GM23338 (cell line): Measurements from ENCODE around the gene KLK7. TPM values are rescaled to one million over a fixed set of nuclear protein-coding genes. Genes with fewer than 3 reads are reported as not detected.

ENCODE experiments used
- ATAC-seq: fragments of 200-7000 bp; cut with Tn5 transposase; 3 replicates; pipeline ENCODE4 v1.9.1; 2020
- DNase-seq: peaks from one replicate; pipeline ENCODE4 v3.0.0-alpha.2; 2015; ENCODE audit warnings: low spot score
- H2AFZ ChIP-seq: fragments of 200-600 bp; sonication (generic); 2 replicates; pipeline ENCODE4 v1.8.0; 2016; ENCODE audit warnings: antibody characterized with exemption, mild to moderate bottlenecking, moderate library complexity
- H3F3A ChIP-seq: fragments of 200-600 bp; sonication (generic); replicated peaks from 2 replicates; pipeline ENCODE4 v1.8.0; 2017; ENCODE audit warnings: antibody characterized with exemption, mixed run types, low read depth
- H3K27ac ChIP-seq: fragments of 200-600 bp; sonication (generic); 2 replicates; pipeline ENCODE4 v1.6.1; 2016; ENCODE audit warnings: low read depth
- H3K27me3 ChIP-seq: fragments of 200-600 bp; sonication (generic); 2 replicates; pipeline ENCODE4 v1.8.0; 2016; ENCODE audit warnings: mild to moderate bottlenecking, mixed run types, moderate library complexity; ENCODE audit not compliant: insufficient read depth
- H3K36me3 ChIP-seq: fragments of 200-600 bp; sonication (generic); 2 replicates; pipeline ENCODE4 v1.8.0; 2016; ENCODE audit warnings: mild to moderate bottlenecking; ENCODE audit not compliant: insufficient read depth
- H3K4me1 ChIP-seq: fragments of 200-600 bp; sonication (generic); 2 replicates; pipeline ENCODE4 v1.8.0; 2016; ENCODE audit warnings: mild to moderate bottlenecking, moderate library complexity; ENCODE audit not compliant: insufficient read depth
- H3K4me2 ChIP-seq: fragments of 200-600 bp; sonication (generic); 2 replicates; pipeline ENCODE4 v1.7.1; 2017; ENCODE audit warnings: mixed run types
- H3K4me3 ChIP-seq: fragments of 200-600 bp; sonication (generic); 2 replicates; pipeline ENCODE4 v1.6.1; 2016; ENCODE audit warnings: mixed run types
- H3K79me2 ChIP-seq: fragments of 200-600 bp; sonication (generic); replicated peaks from 2 replicates; pipeline ENCODE4 v1.8.0; 2017; ENCODE audit warnings: mild to moderate bottlenecking; ENCODE audit not compliant: insufficient read depth
- H3K9me2 ChIP-seq: fragments of 200-600 bp; sonication (generic); 2 replicates; pipeline ENCODE4 v1.8.0; 2017; ENCODE audit not compliant: insufficient read depth
- H4K20me1 ChIP-seq: fragments of 200-600 bp; sonication (generic); replicated peaks from 2 replicates; pipeline ENCODE4 v1.8.0; 2017; ENCODE audit warnings: mild to moderate bottlenecking; ENCODE audit not compliant: insufficient read depth
- H3K27ac Mint-ChIP-seq: 2 replicates; pipeline ENCODE4 v1.8.0; 2020; ENCODE audit warnings: inconsistent platforms, mild to moderate bottlenecking, moderate library complexity, mixed read lengths
- H3K27me3 Mint-ChIP-seq: 3 replicates; pipeline ENCODE4 v1.8.0; 2022; ENCODE audit warnings: low read depth, mild to moderate bottlenecking, moderate library complexity, mixed read lengths, inconsistent platforms; ENCODE audit not compliant: insufficient read depth, poor library complexity
- H3K36me3 Mint-ChIP-seq: 3 replicates; pipeline ENCODE4 v1.8.0; 2021; ENCODE audit warnings: low read depth, mild to moderate bottlenecking, inconsistent platforms, moderate library complexity, mixed read lengths
- H3K4me1 Mint-ChIP-seq: 3 replicates; pipeline ENCODE4 v1.8.0; 2020; ENCODE audit warnings: mild to moderate bottlenecking, inconsistent platforms, mixed read lengths
- H3K4me3 Mint-ChIP-seq: 3 replicates; pipeline ENCODE4 v1.8.0; 2021; ENCODE audit warnings: moderate library complexity, mild to moderate bottlenecking, inconsistent platforms, mixed read lengths
- H3K9me3 Mint-ChIP-seq: 3 replicates; pipeline ENCODE4 v1.8.0; 2020; ENCODE audit warnings: moderate library complexity, mild to moderate bottlenecking, inconsistent platforms, mixed read lengths
- CREB1 ChIP-seq: fragments of 250-450 bp; sonication (Bioruptor Pico); IDR thresholded peaks from 2 replicates; pipeline ENCODE4 v1.5.0; 2020; ENCODE audit warnings: low read depth, mild to moderate bottlenecking, moderate library complexity
- EZH2 ChIP-seq: fragments of 200-600 bp; sonication (generic); IDR thresholded peaks from one replicate; pipeline ENCODE4 v1.8.0; 2017; ENCODE audit warnings: antibody characterized with exemption, mild to moderate bottlenecking, low read depth; ENCODE audit not compliant: unreplicated experiment
- JUNB ChIP-seq: IDR thresholded peaks from one replicate; pipeline ENCODE4 v1.6.1; 2016; ENCODE audit warnings: antibody characterized with exemption; ENCODE audit not compliant: unreplicated experiment
- NANOG ChIP-seq: IDR thresholded peaks from 2 replicates; pipeline ENCODE4 v1.6.1; 2016; ENCODE audit warnings: antibody characterized with exemption, borderline replicate concordance
- POLR2AphosphoS5 ChIP-seq: IDR thresholded peaks from 2 replicates; pipeline ENCODE4 v1.6.1; 2016; ENCODE audit warnings: antibody characterized with exemption, low read depth
- ZNF114 ChIP-seq: fragments of 250-450 bp; sonication (Bioruptor Pico); IDR thresholded peaks from 2 replicates; pipeline ENCODE4 v1.5.0; 2020; ENCODE audit warnings: mild to moderate bottlenecking, moderate library complexity
- ZNF331 ChIP-seq: fragments of 250-450 bp; sonication (Bioruptor Pico); IDR thresholded peaks from 2 replicates; pipeline ENCODE4 v1.5.0; 2020; ENCODE audit warnings: low read depth, mild to moderate bottlenecking, moderate library complexity
- polyA plus RNA-seq: library from polyadenylated mRNA; unstranded; fragments of >200 nt; fragmentation: Nextera tagmentation; extraction: Ambion mirVana; gene quantifications from 2 replicates; pipeline ENCODE4 v1.2.1, GENCODE V29; 2016
- total RNA-seq: library from RNA; depleted of rRNA; stranded (reverse); fragments of >200 nt; shearing (Covaris generic); gene quantifications from 2 replicates; pipeline ENCODE4 v1.2.3, GENCODE V29; 2014
- TF ChIP-seq, protein P1 (sequence below): fragments of 250-450 bp; sonication (Bioruptor Pico); IDR thresholded peaks from 2 replicates; pipeline ENCODE4 v1.5.0; 2020; ENCODE audit warnings: mild to moderate bottlenecking, moderate library complexity
- TF ChIP-seq, protein P2 (sequence below): IDR thresholded peaks from one replicate; pipeline ENCODE4 v1.6.1; 2018; ENCODE audit warnings: antibody characterized with exemption; ENCODE audit not compliant: unreplicated experiment
- TF ChIP-seq, protein P3 (sequence below), 2 experiments: fragments of 200-600 bp in 1 of 2; sonication (generic) in 1 of 2; conservative IDR thresholded peaks; 2 replicates each; pipeline versions ENCODE4 v1.5.1 to v1.6.1; 2016 to 2017; ENCODE audit warnings: antibody characterized with exemption in 2 of 2, low read depth in 2 of 2, mild to moderate bottlenecking in 2 of 2, moderate library complexity in 1 of 2
- TF ChIP-seq, protein P4 (sequence below): IDR thresholded peaks from 2 replicates; pipeline ENCODE4 v1.6.1; 2016; ENCODE audit warnings: antibody characterized with exemption

Gene KLK7
- total and polyA plus RNA-seq, 2 experiments from 2014 or later = 1.1 to 1.4 TPM

DNA sequence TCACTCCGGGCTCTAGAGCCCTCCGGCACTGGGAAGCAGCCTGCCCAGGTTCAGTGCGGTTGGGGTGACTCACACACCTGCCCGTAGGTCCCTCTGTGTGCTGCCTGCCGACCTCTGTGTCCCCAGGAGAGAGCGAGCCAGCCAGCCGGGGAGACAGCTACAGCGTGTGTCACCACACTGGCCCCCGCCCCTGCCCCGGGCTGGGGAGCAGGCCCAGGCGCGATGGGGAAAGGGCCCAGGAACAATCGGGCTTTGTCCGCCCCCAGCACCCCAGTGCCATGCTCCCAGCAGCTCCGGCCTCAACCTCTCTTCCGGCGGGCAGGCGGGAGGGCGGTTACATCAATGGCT lies 14.3 kb downstream of the KLK7 start, which contains the start of gene KLK6:
Gene KLK6, minus strand, starts transcription at position 179 of the 348 bp plus-strand sequence. CDS start 1,487 bp downstream, outside the sequence.
- Histone ChIP-seq H3F3A (no peaks in the 10 kb centered on the region), H3K4me2 (0 out of 2 replicates have a peak within 1 kb of the TSS, but pooled peaks have one; percentile 20), H4K20me1 (no peaks in the 10 kb centered on the region), H3K4me3 (no peak within 1 kb of the TSS), H3K79me2 (no peaks in the 10 kb centered on the region), H3K9me2 (no peaks in the 10 kb centered on the region), H3K27ac (no peak within 1 kb of the TSS), H3K4me1 (no peaks in the 10 kb centered on the region; the same call in 1 of the 2 replicates), H2AFZ (peak within 1 kb of the TSS; percentile 95), H3K36me3 (no peaks in the 10 kb centered on the region), H3K27me3 (no peaks in the 10 kb centered on the region)
- Mint-ChIP-seq H3K27ac (no peak within 1 kb of the TSS), H3K4me1 (peaks cover 18% of the 10 kb centered on the region), H3K36me3 (no peaks in the 10 kb centered on the region), H3K9me3 (no peaks in the 10 kb centered on the region; the same call in 1 of the 3 replicates), H3K4me3 (no peak within 1 kb of the TSS), H3K27me3 (peaks cover 8% of the 10 kb centered on the region)
- TF ChIP-seq ZNF331 (CRISPR knock-in tag) (no peak), NANOG (no peak), ZNF114 (CRISPR knock-in tag) (no peak), CREB1 (CRISPR knock-in tag) (no peak), JUNB (no peak), POLR2AphosphoS5 (no peak), EZH2 (no peak)
- TF ChIP-seq, protein P1, sequence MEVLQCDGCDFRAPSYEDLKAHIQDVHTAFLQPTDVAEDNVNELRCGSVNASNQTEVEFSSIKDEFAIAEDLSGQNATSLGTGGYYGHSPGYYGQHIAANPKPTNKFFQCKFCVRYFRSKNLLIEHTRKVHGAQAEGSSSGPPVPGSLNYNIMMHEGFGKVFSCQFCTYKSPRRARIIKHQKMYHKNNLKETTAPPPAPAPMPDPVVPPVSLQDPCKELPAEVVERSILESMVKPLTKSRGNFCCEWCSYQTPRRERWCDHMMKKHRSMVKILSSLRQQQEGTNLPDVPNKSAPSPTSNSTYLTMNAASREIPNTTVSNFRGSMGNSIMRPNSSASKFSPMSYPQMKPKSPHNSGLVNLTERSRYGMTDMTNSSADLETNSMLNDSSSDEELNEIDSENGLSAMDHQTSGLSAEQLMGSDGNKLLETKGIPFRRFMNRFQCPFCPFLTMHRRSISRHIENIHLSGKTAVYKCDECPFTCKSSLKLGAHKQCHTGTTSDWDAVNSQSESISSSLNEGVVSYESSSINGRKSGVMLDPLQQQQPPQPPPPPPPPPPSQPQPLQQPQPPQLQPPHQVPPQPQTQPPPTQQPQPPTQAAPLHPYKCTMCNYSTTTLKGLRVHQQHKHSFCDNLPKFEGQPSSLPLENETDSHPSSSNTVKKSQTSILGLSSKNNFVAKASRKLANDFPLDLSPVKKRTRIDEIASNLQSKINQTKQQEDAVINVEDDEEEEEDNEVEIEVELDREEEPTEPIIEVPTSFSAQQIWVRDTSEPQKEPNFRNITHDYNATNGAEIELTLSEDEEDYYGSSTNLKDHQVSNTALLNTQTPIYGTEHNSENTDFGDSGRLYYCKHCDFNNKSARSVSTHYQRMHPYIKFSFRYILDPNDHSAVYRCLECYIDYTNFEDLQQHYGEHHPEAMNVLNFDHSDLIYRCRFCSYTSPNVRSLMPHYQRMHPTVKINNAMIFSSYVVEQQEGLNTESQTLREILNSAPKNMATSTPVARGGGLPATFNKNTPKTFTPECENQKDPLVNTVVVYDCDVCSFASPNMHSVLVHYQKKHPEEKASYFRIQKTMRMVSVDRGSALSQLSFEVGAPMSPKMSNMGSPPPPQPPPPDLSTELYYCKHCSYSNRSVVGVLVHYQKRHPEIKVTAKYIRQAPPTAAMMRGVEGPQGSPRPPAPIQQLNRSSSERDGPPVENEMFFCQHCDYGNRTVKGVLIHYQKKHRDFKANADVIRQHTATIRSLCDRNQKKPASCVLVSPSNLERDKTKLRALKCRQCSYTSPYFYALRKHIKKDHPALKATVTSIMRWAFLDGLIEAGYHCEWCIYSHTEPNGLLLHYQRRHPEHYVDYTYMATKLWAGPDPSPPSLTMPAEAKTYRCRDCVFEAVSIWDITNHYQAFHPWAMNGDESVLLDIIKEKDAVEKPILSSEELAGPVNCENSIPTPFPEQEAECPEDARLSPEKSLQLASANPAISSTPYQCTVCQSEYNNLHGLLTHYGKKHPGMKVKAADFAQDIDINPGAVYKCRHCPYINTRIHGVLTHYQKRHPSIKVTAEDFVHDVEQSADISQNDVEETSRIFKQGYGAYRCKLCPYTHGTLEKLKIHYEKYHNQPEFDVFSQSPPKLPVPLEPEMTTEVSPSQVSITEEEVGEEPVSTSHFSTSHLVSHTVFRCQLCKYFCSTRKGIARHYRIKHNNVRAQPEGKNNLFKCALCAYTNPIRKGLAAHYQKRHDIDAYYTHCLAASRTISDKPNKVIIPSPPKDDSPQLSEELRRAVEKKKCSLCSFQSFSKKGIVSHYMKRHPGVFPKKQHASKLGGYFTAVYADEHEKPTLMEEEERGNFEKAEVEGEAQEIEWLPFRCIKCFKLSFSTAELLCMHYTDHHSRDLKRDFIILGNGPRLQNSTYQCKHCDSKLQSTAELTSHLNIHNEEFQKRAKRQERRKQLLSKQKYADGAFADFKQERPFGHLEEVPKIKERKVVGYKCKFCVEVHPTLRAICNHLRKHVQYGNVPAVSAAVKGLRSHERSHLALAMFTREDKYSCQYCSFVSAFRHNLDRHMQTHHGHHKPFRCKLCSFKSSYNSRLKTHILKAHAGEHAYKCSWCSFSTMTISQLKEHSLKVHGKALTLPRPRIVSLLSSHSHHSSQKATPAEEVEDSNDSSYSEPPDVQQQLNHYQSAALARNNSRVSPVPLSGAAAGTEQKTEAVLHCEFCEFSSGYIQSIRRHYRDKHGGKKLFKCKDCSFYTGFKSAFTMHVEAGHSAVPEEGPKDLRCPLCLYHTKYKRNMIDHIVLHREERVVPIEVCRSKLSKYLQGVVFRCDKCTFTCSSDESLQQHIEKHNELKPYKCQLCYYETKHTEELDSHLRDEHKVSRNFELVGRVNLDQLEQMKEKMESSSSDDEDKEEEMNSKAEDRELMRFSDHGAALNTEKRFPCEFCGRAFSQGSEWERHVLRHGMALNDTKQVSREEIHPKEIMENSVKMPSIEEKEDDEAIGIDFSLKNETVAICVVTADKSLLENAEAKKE (CRISPR knock-in tag) = no peak
- TF ChIP-seq, protein P2, sequence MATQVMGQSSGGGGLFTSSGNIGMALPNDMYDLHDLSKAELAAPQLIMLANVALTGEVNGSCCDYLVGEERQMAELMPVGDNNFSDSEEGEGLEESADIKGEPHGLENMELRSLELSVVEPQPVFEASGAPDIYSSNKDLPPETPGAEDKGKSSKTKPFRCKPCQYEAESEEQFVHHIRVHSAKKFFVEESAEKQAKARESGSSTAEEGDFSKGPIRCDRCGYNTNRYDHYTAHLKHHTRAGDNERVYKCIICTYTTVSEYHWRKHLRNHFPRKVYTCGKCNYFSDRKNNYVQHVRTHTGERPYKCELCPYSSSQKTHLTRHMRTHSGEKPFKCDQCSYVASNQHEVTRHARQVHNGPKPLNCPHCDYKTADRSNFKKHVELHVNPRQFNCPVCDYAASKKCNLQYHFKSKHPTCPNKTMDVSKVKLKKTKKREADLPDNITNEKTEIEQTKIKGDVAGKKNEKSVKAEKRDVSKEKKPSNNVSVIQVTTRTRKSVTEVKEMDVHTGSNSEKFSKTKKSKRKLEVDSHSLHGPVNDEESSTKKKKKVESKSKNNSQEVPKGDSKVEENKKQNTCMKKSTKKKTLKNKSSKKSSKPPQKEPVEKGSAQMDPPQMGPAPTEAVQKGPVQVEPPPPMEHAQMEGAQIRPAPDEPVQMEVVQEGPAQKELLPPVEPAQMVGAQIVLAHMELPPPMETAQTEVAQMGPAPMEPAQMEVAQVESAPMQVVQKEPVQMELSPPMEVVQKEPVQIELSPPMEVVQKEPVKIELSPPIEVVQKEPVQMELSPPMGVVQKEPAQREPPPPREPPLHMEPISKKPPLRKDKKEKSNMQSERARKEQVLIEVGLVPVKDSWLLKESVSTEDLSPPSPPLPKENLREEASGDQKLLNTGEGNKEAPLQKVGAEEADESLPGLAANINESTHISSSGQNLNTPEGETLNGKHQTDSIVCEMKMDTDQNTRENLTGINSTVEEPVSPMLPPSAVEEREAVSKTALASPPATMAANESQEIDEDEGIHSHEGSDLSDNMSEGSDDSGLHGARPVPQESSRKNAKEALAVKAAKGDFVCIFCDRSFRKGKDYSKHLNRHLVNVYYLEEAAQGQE = no peak
- TF ChIP-seq, protein P3, sequence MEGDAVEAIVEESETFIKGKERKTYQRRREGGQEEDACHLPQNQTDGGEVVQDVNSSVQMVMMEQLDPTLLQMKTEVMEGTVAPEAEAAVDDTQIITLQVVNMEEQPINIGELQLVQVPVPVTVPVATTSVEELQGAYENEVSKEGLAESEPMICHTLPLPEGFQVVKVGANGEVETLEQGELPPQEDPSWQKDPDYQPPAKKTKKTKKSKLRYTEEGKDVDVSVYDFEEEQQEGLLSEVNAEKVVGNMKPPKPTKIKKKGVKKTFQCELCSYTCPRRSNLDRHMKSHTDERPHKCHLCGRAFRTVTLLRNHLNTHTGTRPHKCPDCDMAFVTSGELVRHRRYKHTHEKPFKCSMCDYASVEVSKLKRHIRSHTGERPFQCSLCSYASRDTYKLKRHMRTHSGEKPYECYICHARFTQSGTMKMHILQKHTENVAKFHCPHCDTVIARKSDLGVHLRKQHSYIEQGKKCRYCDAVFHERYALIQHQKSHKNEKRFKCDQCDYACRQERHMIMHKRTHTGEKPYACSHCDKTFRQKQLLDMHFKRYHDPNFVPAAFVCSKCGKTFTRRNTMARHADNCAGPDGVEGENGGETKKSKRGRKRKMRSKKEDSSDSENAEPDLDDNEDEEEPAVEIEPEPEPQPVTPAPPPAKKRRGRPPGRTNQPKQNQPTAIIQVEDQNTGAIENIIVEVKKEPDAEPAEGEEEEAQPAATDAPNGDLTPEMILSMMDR (conservative IDR thresholded peaks at IDR 0.05; ENCODE audit: low read depth in 2 of 2) = no peak
- TF ChIP-seq, protein P4, sequence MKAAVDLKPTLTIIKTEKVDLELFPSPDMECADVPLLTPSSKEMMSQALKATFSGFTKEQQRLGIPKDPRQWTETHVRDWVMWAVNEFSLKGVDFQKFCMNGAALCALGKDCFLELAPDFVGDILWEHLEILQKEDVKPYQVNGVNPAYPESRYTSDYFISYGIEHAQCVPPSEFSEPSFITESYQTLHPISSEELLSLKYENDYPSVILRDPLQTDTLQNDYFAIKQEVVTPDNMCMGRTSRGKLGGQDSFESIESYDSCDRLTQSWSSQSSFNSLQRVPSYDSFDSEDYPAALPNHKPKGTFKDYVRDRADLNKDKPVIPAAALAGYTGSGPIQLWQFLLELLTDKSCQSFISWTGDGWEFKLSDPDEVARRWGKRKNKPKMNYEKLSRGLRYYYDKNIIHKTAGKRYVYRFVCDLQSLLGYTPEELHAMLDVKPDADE = no peak
- ATAC-seq (peak; percentile 63), DNase-seq (no peak)
